ENCODE data around the gene NAA15. TPM values are rescaled to one million over a fixed set of nuclear protein-coding genes. Genes with fewer than 3 reads are reported as not detected.

NAA15 gene
- total and polyA plus RNA-seq, 2 of the 8 experiments (the other 6 are each of a cell fraction or from before 2014, with no cell fraction given) = 9.7 to 124 TPM

- Histone ChIP-seq H2BK120ac (replicated peaks; ENCODE audit: low read depth, low read length) (no peak overlapping the region), H3K14ac (ENCODE audit: insufficient read length) (no peak overlapping the region), H4K91ac (replicated peaks; ENCODE audit: insufficient read length, low read length) (no peak overlapping the region), H4K20me1 (replicated peaks in 1 of 2; ENCODE audit: control insufficient read depth in 1 of 2, insufficient read depth in 2 of 2, low read length in 2 of 2) (peaks cover 11% of the 10 kb centered on the region in 2 experiments), H3K4ac (replicated peaks; ENCODE audit: insufficient read length, low read depth, low read length) (no peak overlapping the region), H3K9me3 (ENCODE audit: insufficient read depth in 2 of 2, low read depth in 1 of 2, low read length in 1 of 2) (no peaks in the 10 kb centered on the region), H2BK20ac (ENCODE audit: low read length) (no peak overlapping the region), H3K79me1 (ENCODE audit: low read depth, low read length) (no peaks in the 10 kb centered on the region; the same call in 1 of the 2 replicates), H2BK12ac (ENCODE audit: low read depth, low read length) (no peak overlapping the region), H4K5ac (ENCODE audit: insufficient read length, low read depth, low read length) (no peak overlapping the region), H3K56ac (replicated peaks; ENCODE audit: insufficient read length, low read depth, low read length) (no peak overlapping the region), H2BK15ac (ENCODE audit: low read length) (no peak overlapping the region), H3K23ac (ENCODE audit: insufficient read length) (no peak overlapping the region), H3K36me3 (ENCODE audit: control insufficient read depth in 2 of 4, insufficient read depth in 4 of 4, low read length in 3 of 4) (peaks cover 0 to 25% (median 5%) of the 10 kb centered on the region in 4 experiments; a peak in 5 of 8 replicates), H2AFZ (ENCODE audit: low read length) (no peak overlapping the region), H3K9ac (replicated peaks in 1 of 4; ENCODE audit: extremely low read depth in 1 of 4, low read depth in 3 of 4, low read length in 3 of 4) (no peak overlapping the region), H4K8ac (ENCODE audit: extremely low read depth, insufficient read depth, low read length) (no peak overlapping the region), H3K4me1 (replicated peaks in 1 of 4; ENCODE audit: control insufficient read depth in 3 of 4, insufficient read depth in 4 of 4, low read length in 3 of 4) (peaks cover 0 to 6% (median 2%) of the 10 kb centered on the region in 4 experiments; a peak in 2 of 7 replicates), H3K18ac (ENCODE audit: extremely low read depth, low read length) (no peak overlapping the region), H3K4me3 (ENCODE audit: extremely low read depth in 1 of 4, insufficient read depth in 2 of 4, low read depth in 3 of 4, low read length in 4 of 4) (no peak overlapping the region), H3K79me2 (ENCODE audit: control insufficient read depth in 1 of 2, insufficient read depth in 2 of 2, low read length in 2 of 2) (peaks cover 9 to 96% of the 10 kb centered on the region in 2 experiments; a peak in 3 of 4 replicates), H3K27ac (ENCODE audit: low read depth, low read length) (no peak overlapping the region), H3K27me3 (replicated peaks in 1 of 4; ENCODE audit: control insufficient read depth in 3 of 4, extremely low read depth in 1 of 4, insufficient read depth in 3 of 4, low read length in 3 of 4) (no peaks in the 10 kb centered on the region), H3K4me2 (ENCODE audit: insufficient read depth in 1 of 2, low read depth in 2 of 2, low read length in 2 of 2) (no peak overlapping the region), H2AK5ac (ENCODE audit: low read depth, low read length) (no peak overlapping the region), H2BK5ac (ENCODE audit: low read depth, low read length) (no peak overlapping the region), H3K23me2 (ENCODE audit: low read depth, low read length) (no peaks in the 10 kb centered on the region)
- WGBS, 2 experiments (ENCODE audit: extremely low coverage in 1 of 2, insufficient coverage in 1 of 2, insufficient read length in 1 of 2, insufficient replicate concordance in 2 of 2, low coverage in 1 of 2, low lambda C conversion rate in 2 of 2, missing lambda C conversion rate in 1 of 2) = 91% methylated on average over 2 of the region's 2 CpGs; no CpG with 5 or more reads in 1 of the 2 experiments
- FAIRE-seq = no peak
- TF ChIP-seq TAF1 (IDR thresholded peaks at IDR 0.05; ENCODE audit: low read depth, low read length) (no peak), POLR2AphosphoS5 (IDR thresholded peaks at IDR 0.05; ENCODE audit: low read depth, low read length) (no peak), RAD21 (IDR thresholded peaks at IDR 0.05 in 1 of 2, conservative IDR thresholded peaks at IDR 0.05 in 1 of 2; ENCODE audit: low read depth in 2 of 2, low read length in 2 of 2) (no peak), KDM4A (IDR thresholded peaks at IDR 0.05; ENCODE audit: low read depth, low read length, severe bottlenecking) (no peak), KDM5A (IDR thresholded peaks at IDR 0.05; ENCODE audit: low read length) (no peak), CTBP2 (IDR thresholded peaks at IDR 0.05; ENCODE audit: borderline replicate concordance, insufficient read depth, insufficient read length, low read length) (no peak), RBBP5 (IDR thresholded peaks at IDR 0.05; ENCODE audit: borderline replicate concordance, low read depth, low read length) (no peak), PHF8 (conservative IDR thresholded peaks at IDR 0.05; ENCODE audit: low read depth, low read length) (no peak), BACH1 (IDR thresholded peaks at IDR 0.05; ENCODE audit: low read length) (no peak), TEAD4 (IDR thresholded peaks at IDR 0.05; ENCODE audit: low read depth, low read length) (no peak), CBX5 (IDR thresholded peaks at IDR 0.05; ENCODE audit: low read depth, low read length) (no peak), SP4 (IDR thresholded peaks at IDR 0.05; ENCODE audit: low read length) (no peak), SIRT6 (IDR thresholded peaks at IDR 0.05; ENCODE audit: low read length) (no peak)
- ChIA-PET POLR2A (ENCODE audit: partially characterized antibody) (interaction anchor here (1.1 kb wide), 1 partner anchor 61 kb away, joined by 3 read pairs; no protein-coding TSS in a partner anchor), CTCF (ENCODE audit: partially characterized antibody) (interaction anchor here (1.2 kb wide), 1 partner anchor 170 kb away, joined by 4 read pairs; no protein-coding TSS in a partner anchor)
- DNase-seq (ENCODE audit: low read depth in 1 of 2, low spot score in 2 of 2) = no peak
Measured at GRCh38 chr4:139333046-139333445, 31.7 kb downstream of the NAA15 start.

Measured in H1 (cell line).